GM12878 (cell line): ENCODE data around the gene HSFX3. TPM values are rescaled to one million over a fixed set of nuclear protein-coding genes. Genes with fewer than 3 reads are reported as not detected.
"Not testable (repeated sequence)": the region's sequence is repeated elsewhere in the genome, so short reads cannot be mapped to it uniquely, and the experiment has no call there.

Experiments
- ATAC-seq: fragments of 200-7000 bp; cut with Tn5 transposase; 3 replicates; pipeline ENCODE4 v1.9.1; 2020; ENCODE audit warnings: mild to moderate bottlenecking, moderate library complexity
- BruUV-seq: library from RNA; stranded (reverse); fragments of 400-500 nt; replicated peaks from 2 replicates; lab custom pipeline; 2021; lab: Mats Ljungman, UMichigan
- CTCF ChIA-PET: fragments of 300-600 bp; sonication (Branson Sonifier 250); formaldehyde crosslinking; extraction: SDS; loops from one replicate; lab custom pipeline; 2021; ENCODE audit warnings: inconsistent platforms; lab: Yijun Ruan, JAX
- POLR2A ChIA-PET: fragments of 350-600 bp; formaldehyde crosslinking; extraction: SDS; loops from one replicate; lab custom pipeline; 2021; ENCODE audit warnings: inconsistent platforms; lab: Charles Lee
- RAD21 ChIA-PET: fragments of 300-600 bp; sonication (Branson Sonifier 250); formaldehyde crosslinking; loops from one replicate; lab custom pipeline; 2023; ENCODE audit warnings: antibody characterized with exemption; ENCODE audit not compliant: unreplicated experiment; lab: Charles Lee
- SMC1A ChIA-PET: fragments of 300-600 bp; sonication (Branson Sonifier 250); formaldehyde crosslinking; loops from one replicate; lab custom pipeline; 2023; ENCODE audit not compliant: unreplicated experiment, uncharacterized antibody; lab: Charles Lee
- DNase-seq: peaks from one replicate; pipeline ENCODE4 v3.0.0-alpha.2; 2011; ENCODE audit warnings: low read depth, low spot score
- FAIRE-seq: peaks from 3 replicates; lab custom pipeline; 2011; peaks lifted over from hg19 to GRCh38; lab: Jason Lieb, UNC
- H2AFZ ChIP-seq: 2 replicates; pipeline ENCODE4 v1.6.0; 2011; ENCODE audit warnings: low read depth, low read length, control low read depth; ENCODE audit not compliant: control insufficient read depth
- H3K27ac ChIP-seq: 2 replicates; pipeline ENCODE4 v1.5.1; 2011; ENCODE audit warnings: control low read depth; ENCODE audit not compliant: control insufficient read depth, insufficient read depth
- H3K27me3 ChIP-seq, 2 experiments: replicated peaks in 1 of 2; 2 replicates each; pipeline versions ENCODE4 v1.6.0 to v1.6.1; 2011; ENCODE audit warnings: low read length in 1 of 2; ENCODE audit not compliant: control insufficient read depth in 2 of 2, insufficient read depth in 2 of 2
- H3K36me3 ChIP-seq, 2 experiments: 2 replicates each; pipeline ENCODE4 v1.5.1; 2011; ENCODE audit warnings: low read length in 1 of 2; ENCODE audit not compliant: control insufficient read depth in 2 of 2, insufficient read depth in 2 of 2
- H3K4me1 ChIP-seq: 2 replicates; pipeline ENCODE4 v1.6.1; 2011; ENCODE audit warnings: mild to moderate bottlenecking, low read length, moderate library complexity, mixed read lengths; ENCODE audit not compliant: control insufficient read depth, insufficient read depth
- H3K4me2 ChIP-seq: 2 replicates; pipeline ENCODE4 v1.6.0; 2011; ENCODE audit warnings: control low read depth; ENCODE audit not compliant: control insufficient read depth, insufficient read depth
- H3K4me3 ChIP-seq: fragments of 200-600 bp; sonication (generic); 2 replicates; pipeline ENCODE4 v1.5.1; 2016
- H3K79me2 ChIP-seq: 2 replicates; pipeline ENCODE4 v1.6.0; 2011; ENCODE audit warnings: low read length; ENCODE audit not compliant: control insufficient read depth, insufficient read depth
- H3K9ac ChIP-seq: 2 replicates; pipeline ENCODE4 v1.8.0; 2011; ENCODE audit warnings: low read length, control low read depth, mixed read lengths; ENCODE audit not compliant: control insufficient read depth, insufficient read depth
- H3K9me3 ChIP-seq: replicated peaks from 3 replicates; pipeline ENCODE4 v1.5.1; 2011; ENCODE audit warnings: mild to moderate bottlenecking, low read length; ENCODE audit not compliant: control insufficient read depth, insufficient read depth
- H4K20me1 ChIP-seq: 2 replicates; pipeline ENCODE4 v1.6.0; 2011; ENCODE audit not compliant: control insufficient read depth, insufficient read depth
- BHLHE40 ChIP-seq, 2 experiments: fragments of 450-650 bp in 1 of 2; IDR thresholded peaks; 2 replicates each; pipeline ENCODE4 v1.6.1; 2011 to 2017; ENCODE audit warnings: low read depth in 2 of 2, borderline replicate concordance in 1 of 2, improper control_type of control experiment in 1 of 2, low read length in 1 of 2, mild to moderate bottlenecking in 1 of 2
- SPI1 ChIP-seq: IDR thresholded peaks from 2 replicates; pipeline ENCODE4 v1.6.1; 2011; ENCODE audit warnings: low read depth, mild to moderate bottlenecking, low read length, moderate library complexity, borderline replicate concordance; ENCODE audit not compliant: insufficient read depth
- WGBS: methylation state at CpG from one replicate; pipeline ENCODE4 v1.1.6; 2016; ENCODE audit warnings: low lambda C conversion rate; ENCODE audit not compliant: insufficient replicate concordance, insufficient coverage; ENCODE audit errors: missing lambda C conversion rate; 5-methylcytosine and 5-hydroxymethylcytosine counted together
- in situ Hi-C: fragments of 300-500 bp; cut with MboI; formaldehyde crosslinking; loops from 9 replicates; pipeline ENCODE4 v1.14.3; 2018; ENCODE audit warnings: mixed read lengths
- intact Hi-C: fragments of 100-400 bp; cut with micrococcal nuclease; formaldehyde crosslinking; loops from one replicate; pipeline ENCODE4 v1.14.2; 2022; ENCODE audit not compliant: unreplicated experiment
- polyA plus RNA-seq, 11 experiments: library from polyadenylated mRNA; depleted of rRNA in 4 of 11; unstranded in 6 of 11; stranded (reverse) in 5 of 11; fragments of >200 nt; fragmentation: Nextera tagmentation in 4 of 11; fragmentation: Illumina TruSeq in 1 of 11; extraction: Ambion mirVana in 4 of 11; extraction: Trizol in 1 of 11; gene quantifications; 1 replicate in 1 of 11; 2 replicates in 10 of 11; pipeline versions ENCODE4 v1.2.1 to v1.2.3, GENCODE V29; 2011 to 2016; ENCODE audit warnings: inconsistent platforms in 2 of 11, missing spikeins in 2 of 11, low read depth in 1 of 11
- total RNA-seq, 4 experiments: library from RNA; depleted of rRNA in 3 of 4; stranded (reverse); fragments of >200 nt in 3 of 4; fragmentation: Illumina TruSeq in 1 of 4; extraction: Trizol in 1 of 4; gene quantifications; 2 replicates each; pipeline versions ENCODE4 v1.2.1 to v1.2.3, GENCODE V29; 2013 to 2021
- TF ChIP-seq, protein P1 (sequence below): fragments of 450-650 bp; IDR thresholded peaks from 2 replicates; pipeline ENCODE4 v1.6.1; 2017; ENCODE audit warnings: mild to moderate bottlenecking, moderate library complexity

HSFX3 gene
- total and polyA plus RNA-seq, 10 of the 15 experiments (the other 5 are each of a cell fraction or from before 2014, with no cell fraction given), result 0.05 to 0.40 (median 0.29) TPM; not detected in 5

GRCh38 chrX:149546962-149547361, 2.8 kb downstream of the HSFX3 start:
- RAD21 ChIA-PET, H3K27ac ChIP-seq, BruUV-seq, FAIRE-seq, in situ Hi-C loops, H4K20me1 ChIP-seq, H3K9ac ChIP-seq, H3K27me3 ChIP-seq, POLR2A ChIA-PET, CTCF ChIA-PET, H3K79me2 ChIP-seq, H3K4me2 ChIP-seq, intact Hi-C loops, DNase-seq, H2AFZ ChIP-seq, H3K9me3 ChIP-seq, H3K36me3 ChIP-seq, H3K4me3 ChIP-seq, H3K4me1 ChIP-seq, SMC1A ChIA-PET, ATAC-seq: not testable (repeated sequence)
- 27% methylated on average over 1 of the region's 1 CpG for WGBS

GRCh38 chrX:149545545-149546543, 3.9 kb downstream of the HSFX3 start:
- TF ChIP-seq BHLHE40 (IDR thresholded peaks at IDR 0.05; ENCODE audit: borderline replicate concordance in 1 of 2, low read depth in 2 of 2, low read length in 1 of 2) (peak in 1 of 2 experiments; percentile 21; a peak in 1 of 4 replicates), SPI1 (peak; percentile 30; the same call in 1 of the 2 replicates)
- TF ChIP-seq, protein P1, sequence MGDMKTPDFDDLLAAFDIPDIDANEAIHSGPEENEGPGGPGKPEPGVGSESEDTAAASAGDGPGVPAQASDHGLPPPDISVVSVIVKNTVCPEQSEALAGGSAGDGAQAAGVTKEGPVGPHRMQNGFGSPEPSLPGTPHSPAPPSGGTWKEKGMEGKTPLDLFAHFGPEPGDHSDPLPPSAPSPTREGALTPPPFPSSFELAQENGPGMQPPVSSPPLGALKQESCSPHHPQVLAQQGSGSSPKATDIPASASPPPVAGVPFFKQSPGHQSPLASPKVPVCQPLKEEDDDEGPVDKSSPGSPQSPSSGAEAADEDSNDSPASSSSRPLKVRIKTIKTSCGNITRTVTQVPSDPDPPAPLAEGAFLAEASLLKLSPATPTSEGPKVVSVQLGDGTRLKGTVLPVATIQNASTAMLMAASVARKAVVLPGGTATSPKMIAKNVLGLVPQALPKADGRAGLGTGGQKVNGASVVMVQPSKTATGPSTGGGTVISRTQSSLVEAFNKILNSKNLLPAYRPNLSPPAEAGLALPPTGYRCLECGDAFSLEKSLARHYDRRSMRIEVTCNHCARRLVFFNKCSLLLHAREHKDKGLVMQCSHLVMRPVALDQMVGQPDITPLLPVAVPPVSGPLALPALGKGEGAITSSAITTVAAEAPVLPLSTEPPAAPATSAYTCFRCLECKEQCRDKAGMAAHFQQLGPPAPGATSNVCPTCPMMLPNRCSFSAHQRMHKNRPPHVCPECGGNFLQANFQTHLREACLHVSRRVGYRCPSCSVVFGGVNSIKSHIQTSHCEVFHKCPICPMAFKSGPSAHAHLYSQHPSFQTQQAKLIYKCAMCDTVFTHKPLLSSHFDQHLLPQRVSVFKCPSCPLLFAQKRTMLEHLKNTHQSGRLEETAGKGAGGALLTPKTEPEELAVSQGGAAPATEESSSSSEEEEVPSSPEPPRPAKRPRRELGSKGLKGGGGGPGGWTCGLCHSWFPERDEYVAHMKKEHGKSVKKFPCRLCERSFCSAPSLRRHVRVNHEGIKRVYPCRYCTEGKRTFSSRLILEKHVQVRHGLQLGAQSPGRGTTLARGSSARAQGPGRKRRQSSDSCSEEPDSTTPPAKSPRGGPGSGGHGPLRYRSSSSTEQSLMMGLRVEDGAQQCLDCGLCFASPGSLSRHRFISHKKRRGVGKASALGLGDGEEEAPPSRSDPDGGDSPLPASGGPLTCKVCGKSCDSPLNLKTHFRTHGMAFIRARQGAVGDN, result 0 out of 2 replicates have a peak, but pooled peaks have one; percentile 20
- 63% methylated on average over 12 of the region's 29 CpGs for WGBS

More at GRCh38 chrX:149545545-149546543, 3.9 kb downstream of the HSFX3 start:
- H2AFZ ChIP-seq, H3K4me2 ChIP-seq, CTCF ChIA-PET, in situ Hi-C loops, BruUV-seq, H3K27me3 ChIP-seq, H3K36me3 ChIP-seq, RAD21 ChIA-PET, H3K9me3 ChIP-seq, H3K79me2 ChIP-seq, H3K27ac ChIP-seq, H4K20me1 ChIP-seq, DNase-seq, FAIRE-seq, H3K4me1 ChIP-seq, H3K9ac ChIP-seq, SMC1A ChIA-PET, H3K4me3 ChIP-seq, intact Hi-C loops, POLR2A ChIA-PET: not testable (repeated sequence)
- peak; percentile 57 for ATAC-seq
